ENCODE measurements around the gene LIN28A.
A peak's percentile ranks its signal among the peaks of the same experiment; 100 is the strongest.

LIN28A gene

GRCh38 chr1:26417111-26417759, 6.6 kb downstream of the LIN28A start:
- Histone ChIP-seq H3K4me3 (replicated peaks; ENCODE audit: insufficient read depth, low read length) (no peak overlapping the region), H3K27me3 (ENCODE audit: insufficient read depth, poor library complexity, severe bottlenecking) (peaks cover 36% of the 10 kb centered on the region), H3K27ac (replicated peaks) (no peak overlapping the region)
- DNase-seq (ENCODE audit: low read depth in 1 of 2, low spot score in 1 of 2) = peak; percentile 49 to 77
- TF ChIP-seq SPI1 (IDR thresholded peaks at IDR 0.05; ENCODE audit: borderline replicate concordance, low read depth) (no peak), REST (IDR thresholded peaks at IDR 0.05; ENCODE audit: insufficient replicate concordance, low read depth) (no peak), CTCF (IDR thresholded peaks at IDR 0.05; ENCODE audit: insufficient read depth, low read length) (peak; percentile 96), POLR2AphosphoS5 (IDR thresholded peaks at IDR 0.05; ENCODE audit: low read depth) (no peak)

- peaks cover 21% of the 10 kb centered on the region for H3K27me3 ChIP-seq (ENCODE audit: insufficient read depth, poor library complexity, severe bottlenecking)
- no peak overlapping the region for H3K27ac ChIP-seq (replicated peaks)
- no peak for DNase-seq (ENCODE audit: low read depth in 1 of 2, low spot score in 1 of 2)
- TF ChIP-seq GABPA (IDR thresholded peaks at IDR 0.05; ENCODE audit: low read depth) (no peak), POLR2AphosphoS5 (IDR thresholded peaks at IDR 0.05; ENCODE audit: low read depth) (no peak), REST (IDR thresholded peaks at IDR 0.05; ENCODE audit: insufficient replicate concordance, low read depth) (no peak), CTCF (IDR thresholded peaks at IDR 0.05; ENCODE audit: insufficient read depth, low read length) (no peak), SPI1 (IDR thresholded peaks at IDR 0.05; ENCODE audit: borderline replicate concordance, low read depth) (no peak)
- H3K4me3 ChIP-seq (replicated peaks; ENCODE audit: insufficient read depth, low read length) = no peak overlapping the region
Observed at GRCh38 chr1:26418865-26419349, 8.3 kb downstream of the LIN28A start.

GRCh38 chr1:26419494-26419893, 8.9 kb downstream of the LIN28A start:
- Histone ChIP-seq H3K27me3 (ENCODE audit: insufficient read depth, poor library complexity, severe bottlenecking) (peaks cover 15% of the 10 kb centered on the region), H3K4me3 (replicated peaks; ENCODE audit: insufficient read depth, low read length) (no peak overlapping the region), H3K27ac (replicated peaks) (no peak overlapping the region)
- DNase-seq (ENCODE audit: low read depth in 1 of 2, low spot score in 1 of 2) = no peak
- TF ChIP-seq CTCF (IDR thresholded peaks at IDR 0.05; ENCODE audit: insufficient read depth, low read length) (no peak), REST (IDR thresholded peaks at IDR 0.05; ENCODE audit: insufficient replicate concordance, low read depth) (no peak), POLR2AphosphoS5 (IDR thresholded peaks at IDR 0.05; ENCODE audit: low read depth) (no peak), GABPA (IDR thresholded peaks at IDR 0.05; ENCODE audit: low read depth) (no peak), SPI1 (IDR thresholded peaks at IDR 0.05; ENCODE audit: borderline replicate concordance, low read depth) (no peak)
